ENCODE measurements around the gene TMEM217. TPM values are rescaled to one million over a fixed set of nuclear protein-coding genes. Genes with fewer than 3 reads are reported as not detected.

Gene TMEM217
- total RNA-seq, 4 donors from 2014 or later: 0.41 to 1.4 (median 1.1) TPM; not detected in 1

GRCh38 chr6:37236921-37237320 lies 21.0 kb downstream of the TMEM217 start:
- Histone ChIP-seq H3K9me3 (no peaks in the 10 kb centered on the region), H3K4me3 (no peak overlapping the region), H3K27ac (no peak overlapping the region), H3K27me3 (no peaks in the 10 kb centered on the region), H3K36me3 (no peaks in the 10 kb centered on the region), H3K4me1 (peaks cover 8 to 21% (median 14%) of the 10 kb centered on the region in 4 donors)
- no peak for DNase-seq
- intact Hi-C loops (cut with DNase I; ENCODE audit: low total_unique reads): no loop called here
- 87 to 93% methylated on average over 2 of the region's 2 CpGs for WGBS, 2 donors (ENCODE audit: low coverage in 1 of 2)
- in situ Hi-C loops (cut with MboI; ENCODE audit: low pct_ligation_motif_present in 1 of 4, low pct_unique_long_range_greater_than_20kb in 1 of 4, low sequenced_read_pairs in 3 of 4): no loop called here
- TF ChIP-seq POLR2A (IDR thresholded peaks at IDR 0.05): no peak
- TF ChIP-seq POLR2AphosphoS5 (IDR thresholded peaks at IDR 0.05): no peak
- no peak for TF ChIP-seq EP300 (IDR thresholded peaks at IDR 0.05; ENCODE audit: low read depth)
- no peak for TF ChIP-seq CTCF (IDR thresholded peaks at IDR 0.05)

GRCh38 chr6:37233541-37233940 lies 24.4 kb downstream of the TMEM217 start:
- no peak overlapping the region for H3K27ac ChIP-seq
- no peak overlapping the region for H3K4me3 ChIP-seq
- intact Hi-C loops (cut with DNase I; ENCODE audit: low total_unique reads): no loop called here
- H3K27me3 ChIP-seq: no peaks in the 10 kb centered on the region
- DNase-seq: no peak
- in situ Hi-C loops (cut with MboI; ENCODE audit: low pct_ligation_motif_present in 1 of 4, low pct_unique_long_range_greater_than_20kb in 1 of 4, low sequenced_read_pairs in 3 of 4): no loop called here
- no peaks in the 10 kb centered on the region for H3K9me3 ChIP-seq
- no peaks in the 10 kb centered on the region for H3K36me3 ChIP-seq
- 80 to 95% methylated on average over 6 to 7 of the region's 7 CpGs for WGBS, 2 donors (ENCODE audit: low coverage in 1 of 2)
- no peaks in the 10 kb centered on the region for H3K4me1 ChIP-seq
- TF ChIP-seq CTCF (IDR thresholded peaks at IDR 0.05) (no peak), POLR2AphosphoS5 (IDR thresholded peaks at IDR 0.05) (no peak), POLR2A (IDR thresholded peaks at IDR 0.05) (no peak), EP300 (IDR thresholded peaks at IDR 0.05; ENCODE audit: low read depth) (no peak)

GRCh38 chr6:37232430-37233017 lies 25.4 kb downstream of the TMEM217 start:
- DNase-seq: no peak
- in situ Hi-C loops (cut with MboI; ENCODE audit: low pct_ligation_motif_present in 1 of 4, low pct_unique_long_range_greater_than_20kb in 1 of 4, low sequenced_read_pairs in 3 of 4): no loop called here
- no peaks in the 10 kb centered on the region for H3K4me1 ChIP-seq
- H3K27me3 ChIP-seq: no peaks in the 10 kb centered on the region
- 85 to 88% methylated on average over 5 of the region's 5 CpGs for WGBS, 2 donors (ENCODE audit: low coverage in 1 of 2)
- no peak overlapping the region for H3K4me3 ChIP-seq
- intact Hi-C loops (cut with DNase I; ENCODE audit: low total_unique reads): no loop called here
- TF ChIP-seq POLR2A (IDR thresholded peaks at IDR 0.05): no peak
- no peak for TF ChIP-seq EP300 (IDR thresholded peaks at IDR 0.05; ENCODE audit: low read depth)
- no peak for TF ChIP-seq CTCF (IDR thresholded peaks at IDR 0.05)
- no peak for TF ChIP-seq POLR2AphosphoS5 (IDR thresholded peaks at IDR 0.05)
- no peaks in the 10 kb centered on the region for H3K9me3 ChIP-seq
- H3K36me3 ChIP-seq: no peaks in the 10 kb centered on the region
- no peak overlapping the region for H3K27ac ChIP-seq

- no peak overlapping the region for H3K27ac ChIP-seq
- intact Hi-C loops (cut with DNase I; ENCODE audit: low total_unique reads): no loop called here
Observed at GRCh38 chr6:37230104-37230503, 27.8 kb downstream of the TMEM217 start.

More at GRCh38 chr6:37230104-37230503, 27.8 kb downstream of the TMEM217 start:
- no peak for DNase-seq
- TF ChIP-seq POLR2A (IDR thresholded peaks at IDR 0.05) (no peak), EP300 (IDR thresholded peaks at IDR 0.05; ENCODE audit: low read depth) (no peak), CTCF (IDR thresholded peaks at IDR 0.05) (no peak), POLR2AphosphoS5 (IDR thresholded peaks at IDR 0.05) (no peak)
- in situ Hi-C loops (cut with MboI; ENCODE audit: low pct_ligation_motif_present in 1 of 4, low pct_unique_long_range_greater_than_20kb in 1 of 4, low sequenced_read_pairs in 3 of 4): no loop called here
- no peaks in the 10 kb centered on the region for H3K9me3 ChIP-seq
- no peaks in the 10 kb centered on the region for H3K4me1 ChIP-seq
- H3K36me3 ChIP-seq: no peaks in the 10 kb centered on the region
- no peaks in the 10 kb centered on the region for H3K27me3 ChIP-seq
- WGBS, 2 donors (ENCODE audit: low coverage in 1 of 2): 86 to 92% methylated on average over 2 to 6 of the region's 6 CpGs
- no peak overlapping the region for H3K4me3 ChIP-seq
